HEK293 (cell line): ENCODE measurements around the gene TMEM150B.

Experiments
- CTCF ChIA-PET: fragments of 350-600 bp; formaldehyde crosslinking; extraction: SDS; loops from one replicate; lab custom pipeline; 2021; ENCODE audit warnings: antibody characterized with exemption; lab: Yijun Ruan, JAX
- POLR2A ChIA-PET: fragments of 300-600 bp; formaldehyde crosslinking; extraction: SDS; loops from one replicate; lab custom pipeline; 2020; ENCODE audit warnings: antibody characterized with exemption, inconsistent platforms; lab: Yijun Ruan, JAX
- H3K27ac ChIP-seq: fragments of 200-500 bp; sonication (Bioruptor generic); 2 replicates; pipeline ENCODE4 v1.5.1; 2014; ENCODE audit warnings: low read depth, low read length, control low read depth, inconsistent platforms; ENCODE audit errors: extremely low read depth
- H3K36me3 ChIP-seq, 2 experiments: fragments of 200-500 bp in 1 of 2; sonication (Bioruptor generic) in 1 of 2; 1 replicate in 1 of 2; 2 replicates in 1 of 2; pipeline ENCODE4 v1.5.1; 2014 to 2017; ENCODE audit warnings: inconsistent platforms in 2 of 2, low read length in 2 of 2; ENCODE audit not compliant: control insufficient read depth in 2 of 2, insufficient read depth in 1 of 2
- H3K4me1 ChIP-seq: fragments of 200-500 bp; sonication (Bioruptor generic); 2 replicates; pipeline ENCODE4 v1.5.1; 2014; ENCODE audit warnings: mild to moderate bottlenecking, low read length, inconsistent platforms; ENCODE audit not compliant: control insufficient read depth, insufficient read depth
- H3K4me3 ChIP-seq: 2 replicates; pipeline ENCODE4 v1.5.1; 2011; ENCODE audit warnings: low read depth, mild to moderate bottlenecking, control low read depth, low read length, moderate library complexity
- H3K9me3 ChIP-seq: fragments of 200-500 bp; sonication (Bioruptor generic); 2 replicates; pipeline ENCODE4 v1.5.1; 2014; ENCODE audit warnings: low read depth, low read length, inconsistent platforms; ENCODE audit not compliant: control insufficient read depth, insufficient read depth
- GFI1B ChIP-seq: fragments of 450-650 bp; formaldehyde crosslinking; IDR thresholded peaks from 2 replicates; pipeline ENCODE4 v1.5.1; 2016; ENCODE audit warnings: missing biosample characterization, missing genetic modification characterization
- HIC1 ChIP-seq: fragments of 450-650 bp; formaldehyde crosslinking; IDR thresholded peaks from 2 replicates; pipeline ENCODE4 v1.5.1; 2016; ENCODE audit warnings: missing biosample characterization, missing genetic modification characterization
- HOXA7 ChIP-seq: sonication (generic); formaldehyde crosslinking; IDR thresholded peaks from 2 replicates; pipeline ENCODE4 v1.8.1; 2022; ENCODE audit warnings: missing genetic modification reagents, borderline replicate concordance
- KLF7 ChIP-seq: fragments of 450-650 bp; formaldehyde crosslinking; IDR thresholded peaks from 2 replicates; pipeline ENCODE4 v1.5.1; 2016; ENCODE audit warnings: missing biosample characterization, missing genetic modification characterization, borderline replicate concordance
- PRDM2 ChIP-seq: fragments of 450-650 bp; formaldehyde crosslinking; IDR thresholded peaks from 2 replicates; pipeline ENCODE4 v1.5.1; 2016; ENCODE audit warnings: missing biosample characterization, missing genetic modification characterization, borderline replicate concordance
- PRDM6 ChIP-seq: fragments of 450-650 bp; formaldehyde crosslinking; IDR thresholded peaks from 2 replicates; pipeline ENCODE4 v1.5.1; 2017; ENCODE audit warnings: missing biosample characterization, missing genetic modification characterization
- ZBTB49 ChIP-seq: fragments of 450-650 bp; formaldehyde crosslinking; IDR thresholded peaks from 2 replicates; pipeline ENCODE4 v1.5.1; 2016; ENCODE audit warnings: missing biosample characterization, missing genetic modification characterization, low read depth
- ZFHX2 ChIP-seq: fragments of 450-650 bp; formaldehyde crosslinking; conservative IDR thresholded peaks from 2 replicates; pipeline ENCODE4 v1.5.1; 2016; ENCODE audit warnings: missing biosample characterization, missing genetic modification characterization
- ZNF175 ChIP-seq: fragments of 450-650 bp; formaldehyde crosslinking; IDR thresholded peaks from 2 replicates; pipeline ENCODE4 v1.5.1; 2016; ENCODE audit warnings: missing biosample characterization, missing genetic modification characterization
- ZNF184 ChIP-seq: fragments of 450-650 bp; IDR thresholded peaks from 2 replicates; pipeline ENCODE4 v1.5.1; 2018; ENCODE audit warnings: missing biosample characterization, mild to moderate bottlenecking, missing genetic modification characterization
- ZNF24 ChIP-seq: fragments of 450-650 bp; formaldehyde crosslinking; IDR thresholded peaks from 2 replicates; pipeline ENCODE4 v1.5.1; 2016; ENCODE audit warnings: missing biosample characterization, missing genetic modification characterization
- ZNF350 ChIP-seq: fragments of 450-650 bp; formaldehyde crosslinking; IDR thresholded peaks from 2 replicates; pipeline ENCODE4 v1.5.0; 2017; ENCODE audit warnings: missing biosample characterization, mild to moderate bottlenecking, missing genetic modification characterization
- ZNF391 ChIP-seq: fragments of 450-650 bp; formaldehyde crosslinking; IDR thresholded peaks from 2 replicates; pipeline ENCODE4 v1.5.1; 2016; ENCODE audit warnings: low read depth, missing biosample characterization, missing genetic modification characterization, borderline replicate concordance
- ZNF488 ChIP-seq: fragments of 450-650 bp; formaldehyde crosslinking; IDR thresholded peaks from 2 replicates; pipeline ENCODE4 v1.5.1; 2016; ENCODE audit warnings: missing biosample characterization, missing genetic modification characterization
- ZNF560 ChIP-seq: fragments of 450-650 bp; formaldehyde crosslinking; IDR thresholded peaks from 2 replicates; pipeline ENCODE4 v1.5.1; 2017; ENCODE audit warnings: missing biosample characterization, missing genetic modification characterization, borderline replicate concordance
- ZNF596 ChIP-seq: fragments of 450-650 bp; IDR thresholded peaks from 2 replicates; pipeline ENCODE4 v1.5.0; 2018; ENCODE audit warnings: missing biosample characterization, mild to moderate bottlenecking, missing genetic modification characterization, moderate library complexity
- ZNF610 ChIP-seq: fragments of 450-650 bp; formaldehyde crosslinking; IDR thresholded peaks from 2 replicates; pipeline ENCODE4 v1.5.1; 2016; ENCODE audit warnings: missing biosample characterization, missing genetic modification characterization, borderline replicate concordance
- ZSCAN23 ChIP-seq: fragments of 450-650 bp; formaldehyde crosslinking; IDR thresholded peaks from 2 replicates; pipeline ENCODE4 v1.5.1; 2016; ENCODE audit warnings: missing biosample characterization, missing genetic modification characterization

TMEM150B gene

GRCh38 chr19:55312621-55313512, 12.3 kb downstream of the TMEM150B start (continued):
- no peak for TF ChIP-seq PRDM6 (tag by site-specific recombination)
- TF ChIP-seq HOXA7 (CRISPR knock-in tag) = no peak
- TF ChIP-seq ZNF596 (tag by site-specific recombination) = no peak
- no peak for TF ChIP-seq ZNF24
- no peak for TF ChIP-seq ZNF391 (tag by site-specific recombination)
- TF ChIP-seq KLF7 (tag by site-specific recombination) = no peak

GRCh38 chr19:55311797-55312196, 13.3 kb downstream of the TMEM150B start:
- Histone ChIP-seq H3K36me3 (peaks cover 13 to 33% of the 10 kb centered on the region in 2 experiments), H3K9me3 (no peaks in the 10 kb centered on the region), H3K4me3 (no peak overlapping the region), H3K27ac (no peak overlapping the region), H3K4me1 (no peaks in the 10 kb centered on the region)
- ChIA-PET CTCF (interaction anchor here (5.7 kb wide), 1 partner anchor 9 kb away, joined by 45 read pairs; no protein-coding TSS in a partner anchor), POLR2A (interaction anchor here (1.0 to 1.4 kb wide), 4 partner anchors 10 to 78 kb away, joined by 3 to 4 read pairs (median 3); no protein-coding TSS in a partner anchor)
- TF ChIP-seq ZNF610 (no peak), ZNF350 (tag by site-specific recombination) (no peak), ZNF488 (no peak), ZFHX2 (no peak), ZSCAN23 (tag by site-specific recombination) (no peak), ZNF560 (no peak), PRDM2 (no peak), ZNF391 (tag by site-specific recombination) (no peak), ZNF184 (tag by site-specific recombination) (no peak), ZNF175 (no peak), GFI1B (tag by site-specific recombination) (no peak), HIC1 (tag by site-specific recombination) (no peak), ZBTB49 (tag by site-specific recombination) (no peak)
